Thyroid gland (tissue), 4 donors: ENCODE measurements around the gene IGFN1.

Experiments
- POLR2A ChIP-seq, 2 donors: fragments of 450-650 bp; IDR thresholded peaks; one replicate each; pipeline ENCODE4 v1.6.1; 2017; ENCODE audit warnings: antibody characterized with exemption in 2 of 2, mild to moderate bottlenecking in 2 of 2, moderate library complexity in 1 of 2
- TF ChIP-seq, protein P1 (sequence below), 6 experiments: fragments of 200-600 bp in 3 of 6; fragments of 450-650 bp in 3 of 6; sonication (generic) in 3 of 6; IDR thresholded peaks; one replicate each; pipeline ENCODE4 v1.5.1; 2016 to 2019; ENCODE audit warnings: antibody characterized with exemption in 6 of 6, mild to moderate bottlenecking in 2 of 6, inconsistent platforms in 1 of 6, moderate library complexity in 1 of 6

GRCh38 chr1:201190005-201190404 is 619 bp upstream of the IGFN1 start:
- no peak for TF ChIP-seq POLR2A (IDR thresholded peaks at IDR 0.05)
- TF ChIP-seq, protein P1, sequence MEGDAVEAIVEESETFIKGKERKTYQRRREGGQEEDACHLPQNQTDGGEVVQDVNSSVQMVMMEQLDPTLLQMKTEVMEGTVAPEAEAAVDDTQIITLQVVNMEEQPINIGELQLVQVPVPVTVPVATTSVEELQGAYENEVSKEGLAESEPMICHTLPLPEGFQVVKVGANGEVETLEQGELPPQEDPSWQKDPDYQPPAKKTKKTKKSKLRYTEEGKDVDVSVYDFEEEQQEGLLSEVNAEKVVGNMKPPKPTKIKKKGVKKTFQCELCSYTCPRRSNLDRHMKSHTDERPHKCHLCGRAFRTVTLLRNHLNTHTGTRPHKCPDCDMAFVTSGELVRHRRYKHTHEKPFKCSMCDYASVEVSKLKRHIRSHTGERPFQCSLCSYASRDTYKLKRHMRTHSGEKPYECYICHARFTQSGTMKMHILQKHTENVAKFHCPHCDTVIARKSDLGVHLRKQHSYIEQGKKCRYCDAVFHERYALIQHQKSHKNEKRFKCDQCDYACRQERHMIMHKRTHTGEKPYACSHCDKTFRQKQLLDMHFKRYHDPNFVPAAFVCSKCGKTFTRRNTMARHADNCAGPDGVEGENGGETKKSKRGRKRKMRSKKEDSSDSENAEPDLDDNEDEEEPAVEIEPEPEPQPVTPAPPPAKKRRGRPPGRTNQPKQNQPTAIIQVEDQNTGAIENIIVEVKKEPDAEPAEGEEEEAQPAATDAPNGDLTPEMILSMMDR (IDR thresholded peaks at IDR 0.05), result no peak
